ENCODE data around the gene TMEM145.

Gene TMEM145

DNA sequence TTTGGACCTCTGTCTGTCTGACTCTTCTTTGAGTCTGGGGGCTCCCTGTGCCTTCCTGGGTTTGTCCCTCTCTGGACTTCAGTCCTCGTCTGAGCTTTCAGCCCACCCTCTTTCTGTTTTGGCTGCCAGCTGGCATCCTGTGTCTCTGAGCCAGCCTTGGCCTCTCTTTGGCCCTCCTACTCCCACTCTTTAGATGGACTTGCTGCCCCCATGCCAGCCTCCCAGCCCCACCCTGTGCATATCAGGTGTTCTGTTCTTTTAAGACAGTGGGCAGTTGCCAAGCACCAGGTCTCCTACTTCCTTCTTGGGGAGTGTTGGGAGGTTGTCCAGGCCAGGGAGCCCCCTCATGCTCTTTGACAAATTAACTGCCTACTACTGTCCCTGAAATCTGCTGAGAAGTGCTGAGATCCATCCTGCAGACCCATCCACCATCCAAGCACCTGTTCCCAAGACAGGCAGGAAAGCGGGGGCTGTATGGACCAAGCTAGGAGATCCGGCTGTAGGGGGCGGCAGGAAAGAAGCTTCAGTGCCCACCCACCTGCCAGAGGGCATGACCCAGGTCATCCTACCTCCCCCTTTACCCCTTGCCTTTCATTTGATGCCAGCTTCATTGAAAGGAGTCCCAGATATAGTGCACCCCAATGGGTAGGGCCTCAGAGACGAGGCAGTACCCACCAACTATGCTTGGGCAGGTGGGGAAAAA, 34.5 kb upstream of the TMEM145 start:
- DNase-seq = no peak

DNA sequence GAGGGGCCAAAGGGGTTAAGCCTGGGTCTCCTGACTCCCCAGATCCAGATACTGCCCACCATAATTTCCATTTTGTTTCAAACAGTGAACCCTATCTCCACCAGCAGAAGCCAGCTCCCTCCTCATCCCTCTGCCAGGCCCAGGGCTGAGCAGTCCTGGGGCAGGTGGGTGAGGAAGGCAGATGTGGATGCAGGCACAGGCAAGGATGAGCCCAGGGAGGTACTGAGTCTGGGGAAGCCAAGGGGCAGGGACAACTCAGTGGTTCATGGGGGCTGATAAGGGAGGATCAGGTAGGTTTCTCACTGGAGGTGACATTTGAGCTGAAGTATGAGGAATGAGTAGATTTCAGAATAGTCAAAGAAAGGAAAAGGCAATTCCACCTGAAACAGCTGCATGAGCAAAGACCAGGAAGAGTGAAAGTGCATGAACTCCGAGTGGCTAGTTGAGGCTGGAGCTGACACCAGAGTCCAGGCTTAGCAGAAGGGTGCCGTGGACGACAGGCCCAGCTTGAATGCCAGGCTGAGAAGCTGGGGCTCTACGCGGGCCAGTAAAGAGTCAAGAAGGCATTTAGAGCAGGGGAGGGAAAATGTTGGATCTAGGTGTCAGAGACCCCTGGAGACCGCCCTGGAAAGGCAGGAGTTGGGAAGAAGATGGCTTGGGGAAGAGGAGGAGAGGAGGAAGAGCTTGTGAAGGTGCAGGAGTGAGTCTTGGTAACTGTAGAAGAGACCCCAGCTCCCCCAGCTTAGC, 33.8 kb upstream of the TMEM145 start:
- DNase-seq = no peak

DNA sequence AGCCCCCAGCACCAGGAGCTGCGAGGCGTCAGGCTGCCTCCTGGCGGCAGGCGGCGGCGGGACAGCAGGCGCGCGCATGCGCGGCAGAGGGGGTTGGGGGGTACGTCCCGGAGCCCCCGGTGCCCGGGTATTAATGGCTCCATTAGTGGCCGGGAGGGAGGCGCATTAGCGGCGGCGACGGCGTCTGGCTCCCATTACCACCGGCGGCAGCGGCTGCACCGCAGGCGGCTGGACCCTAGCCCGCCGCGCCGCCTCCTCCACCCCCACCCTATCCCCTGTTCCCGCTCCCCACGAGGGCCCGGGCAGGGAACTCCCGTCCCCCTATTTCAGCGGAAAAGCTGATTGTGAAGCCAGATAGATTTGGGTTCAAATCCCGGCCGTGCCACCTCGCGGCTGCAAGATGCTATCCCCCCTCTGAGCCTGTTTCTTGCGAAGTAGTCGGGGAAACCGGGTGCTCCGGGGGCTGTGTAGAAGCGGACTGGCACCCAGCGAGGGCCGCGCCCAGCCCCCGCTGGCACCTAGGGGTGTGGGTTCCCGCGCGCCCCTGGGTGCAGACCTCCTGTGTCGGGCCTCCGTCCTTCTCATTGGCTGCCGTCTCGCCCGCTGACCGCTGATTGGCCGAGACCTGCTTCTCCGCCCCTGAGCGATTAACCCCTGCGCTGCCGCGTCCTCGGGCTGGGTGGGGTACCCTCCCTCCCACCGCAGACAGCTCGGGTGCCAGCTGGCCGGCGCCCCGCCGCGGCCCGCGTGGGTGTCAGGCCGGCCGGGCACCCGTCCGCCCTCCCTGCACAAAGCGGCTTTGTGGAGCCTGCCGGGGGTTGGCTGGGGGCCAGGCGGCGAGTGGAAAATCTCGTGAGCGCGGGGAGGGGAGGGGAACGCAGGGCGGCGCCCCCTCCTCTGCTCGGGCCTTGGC, 33.0 kb upstream of the TMEM145 start:
- no peak for DNase-seq

DNA sequence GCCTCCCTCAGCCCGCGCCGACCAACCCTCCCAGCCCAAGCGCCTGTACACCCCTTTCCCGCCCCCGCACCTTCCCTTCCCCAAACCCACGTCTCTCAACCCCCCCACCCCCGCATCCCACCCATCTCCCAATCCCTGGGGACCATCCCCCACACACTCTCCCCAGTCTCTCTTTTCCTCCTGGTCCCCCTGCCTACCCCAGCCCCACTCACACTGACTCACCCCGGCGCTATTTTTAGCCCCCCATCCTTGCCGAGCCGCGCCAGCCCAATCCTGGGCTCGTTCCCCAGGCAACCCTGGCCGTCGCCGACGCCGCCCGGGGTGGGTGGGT, 32.3 kb upstream of the TMEM145 start:
- DNase-seq = no peak

DNA sequence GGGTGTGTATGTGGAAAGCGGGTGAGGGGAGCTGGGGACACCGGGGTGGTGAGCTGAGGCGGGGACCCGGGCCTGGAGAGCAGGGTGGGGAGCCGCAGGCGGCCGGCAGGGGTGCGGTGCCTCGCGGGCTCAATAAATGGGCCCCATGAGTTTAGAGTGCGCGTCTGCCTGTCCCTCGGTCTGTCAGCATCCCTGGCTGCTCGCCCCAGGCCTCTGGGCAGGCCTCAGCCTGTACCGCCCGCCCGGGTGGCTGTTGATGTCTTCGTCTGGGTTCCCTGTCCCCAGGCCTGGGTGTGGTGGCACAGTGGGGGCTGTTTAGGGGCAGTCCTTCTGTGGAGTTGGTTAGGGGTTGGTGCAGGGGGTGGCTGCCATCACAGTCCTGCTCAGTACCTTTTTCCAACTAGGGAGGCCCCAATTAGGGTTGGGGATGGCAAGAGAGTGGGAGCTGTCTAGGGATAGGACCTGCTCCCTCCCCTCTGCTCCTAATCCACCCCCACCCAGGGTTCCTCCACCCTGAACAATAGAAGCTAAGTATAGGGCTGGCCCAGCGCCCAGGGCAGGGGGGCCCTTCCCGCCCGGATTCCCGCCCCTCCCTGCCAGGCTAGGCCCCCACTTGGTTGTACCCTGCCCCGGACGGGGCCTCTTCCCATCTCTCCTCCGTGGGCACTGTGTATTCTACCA, 31.8 kb upstream of the TMEM145 start:
- DNase-seq = no peak

DNA sequence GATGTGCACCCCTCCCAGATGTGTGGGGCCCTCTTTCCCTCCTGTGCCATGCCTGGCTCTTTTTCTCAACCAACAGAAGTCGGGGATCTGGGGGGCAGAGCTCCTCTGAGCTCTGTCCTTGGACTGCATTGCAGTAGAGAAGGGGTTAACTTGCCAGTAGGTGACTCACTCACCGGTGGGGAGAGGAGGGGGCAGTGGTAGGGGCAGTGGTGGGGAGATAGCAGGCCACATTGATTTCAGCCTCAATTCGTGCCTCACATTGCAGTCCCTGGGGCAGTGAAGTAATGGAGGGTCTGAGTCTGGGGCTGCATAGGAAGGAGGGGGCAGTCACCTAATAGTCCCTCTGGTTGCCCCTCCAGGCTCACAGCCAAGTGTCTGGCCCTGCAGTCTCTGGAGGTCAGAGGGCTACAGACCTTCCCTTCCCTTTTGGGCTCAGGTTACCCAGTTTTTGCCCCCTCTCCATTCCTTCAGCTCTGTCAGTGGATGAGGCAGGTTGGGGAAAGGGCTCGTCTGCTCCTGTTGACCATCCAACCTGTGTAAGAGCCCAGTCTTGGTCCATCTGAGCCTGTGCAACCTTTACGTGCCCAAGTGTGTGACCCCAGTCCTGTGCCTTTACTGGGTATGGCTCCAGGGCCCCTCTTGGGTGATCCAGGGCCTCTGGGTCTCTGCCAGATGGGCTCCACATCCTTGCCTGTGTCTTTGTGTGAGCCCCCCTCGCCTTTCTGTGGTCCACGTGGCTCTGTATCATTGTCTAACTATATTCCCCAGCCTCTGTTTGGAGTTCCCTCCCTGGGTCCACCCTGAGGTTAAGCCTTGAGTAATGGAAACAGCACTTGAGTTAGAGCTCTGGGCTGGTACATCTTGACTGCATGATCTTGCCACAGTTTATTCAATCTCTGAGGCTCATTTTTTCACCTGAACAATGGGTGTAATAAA, 31.0 kb upstream of the TMEM145 start:
- DNase-seq = no peak

DNA sequence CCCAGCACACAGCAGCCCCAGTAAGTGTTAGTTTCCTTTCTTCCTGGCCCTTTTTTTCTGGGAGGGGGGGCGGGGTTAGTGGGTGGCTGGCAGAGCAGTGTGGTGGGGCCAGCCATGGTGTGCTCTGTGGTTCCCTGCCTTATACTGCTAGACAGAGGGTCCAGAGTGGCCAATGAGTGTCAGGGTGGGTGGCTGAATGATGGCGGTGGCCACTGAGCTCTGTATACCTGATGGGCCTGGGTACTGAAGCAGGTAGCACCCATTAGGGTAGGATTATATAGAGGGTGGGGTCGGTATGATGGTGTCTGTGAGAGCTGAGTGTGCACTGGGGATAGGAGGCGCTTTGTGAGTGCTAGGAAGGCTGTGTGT, 30.3 kb upstream of the TMEM145 start:
- DNase-seq = no peak

DNA sequence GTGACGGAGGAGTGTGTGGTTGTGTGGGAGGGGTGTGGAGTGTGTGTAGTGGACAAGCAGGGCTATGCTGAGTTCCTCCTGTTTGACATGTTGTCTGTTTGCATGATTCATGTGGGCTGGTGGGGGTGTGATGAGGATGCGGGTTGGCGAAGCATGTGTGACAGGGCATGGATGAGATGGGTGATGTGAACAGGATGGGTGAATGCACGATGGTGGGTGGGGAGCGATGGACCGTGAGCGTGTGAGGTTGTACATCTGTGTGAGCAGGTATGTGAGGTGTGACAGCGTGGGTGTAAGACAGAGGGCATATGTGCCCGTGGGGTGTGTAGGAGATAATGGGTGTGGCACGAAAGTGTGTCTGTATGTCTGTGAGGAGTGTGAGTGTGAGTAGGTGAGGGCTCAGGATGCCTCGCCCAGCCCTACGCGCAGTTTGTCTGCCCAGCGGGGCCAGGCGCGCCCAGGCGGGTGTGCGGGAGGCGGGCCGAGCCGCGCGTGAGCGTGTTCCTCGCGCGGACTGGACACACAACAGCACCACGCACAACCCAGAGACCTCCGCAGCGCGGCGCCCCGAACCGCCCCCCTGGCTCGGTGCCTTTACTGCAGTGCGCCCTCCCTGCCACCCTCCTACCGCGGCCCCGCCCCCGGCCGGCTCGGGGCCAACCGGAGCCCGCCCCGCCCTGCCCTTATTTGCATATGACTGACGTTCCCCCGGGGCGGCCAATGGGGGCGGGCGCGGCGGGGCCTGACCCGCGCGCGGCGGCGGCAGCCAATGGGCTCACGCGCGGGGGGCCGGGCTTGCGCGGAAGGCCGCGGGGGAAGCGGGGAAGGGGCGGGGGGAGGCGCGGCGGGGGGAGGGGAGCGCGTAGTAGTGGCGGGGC, 29.7 kb upstream of the TMEM145 start:
- DNase-seq = no peak

DNA sequence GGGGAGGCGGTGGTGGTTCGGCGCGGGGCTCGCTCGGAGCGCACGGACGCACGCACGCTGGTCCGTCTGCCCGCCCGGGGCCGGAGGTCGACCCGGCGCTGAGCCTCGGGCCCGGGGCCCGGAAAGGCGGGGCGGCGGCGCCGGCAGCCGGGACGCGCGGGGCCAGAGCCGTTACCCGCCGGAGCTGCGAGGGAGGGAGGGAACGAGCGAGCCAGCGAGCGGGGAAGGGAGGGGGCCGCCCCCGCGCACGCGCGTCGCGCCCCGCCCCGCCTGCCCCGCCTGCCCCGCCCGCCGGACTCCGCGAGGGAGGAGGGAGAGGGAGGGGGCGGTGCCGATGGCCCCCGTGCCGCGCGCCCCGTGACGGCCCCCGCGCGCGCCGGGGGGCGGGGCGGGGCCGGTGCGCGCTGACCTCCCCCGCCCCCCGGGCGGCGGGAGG, 29.0 kb upstream of the TMEM145 start:
- DNase-seq = no peak

DNA sequence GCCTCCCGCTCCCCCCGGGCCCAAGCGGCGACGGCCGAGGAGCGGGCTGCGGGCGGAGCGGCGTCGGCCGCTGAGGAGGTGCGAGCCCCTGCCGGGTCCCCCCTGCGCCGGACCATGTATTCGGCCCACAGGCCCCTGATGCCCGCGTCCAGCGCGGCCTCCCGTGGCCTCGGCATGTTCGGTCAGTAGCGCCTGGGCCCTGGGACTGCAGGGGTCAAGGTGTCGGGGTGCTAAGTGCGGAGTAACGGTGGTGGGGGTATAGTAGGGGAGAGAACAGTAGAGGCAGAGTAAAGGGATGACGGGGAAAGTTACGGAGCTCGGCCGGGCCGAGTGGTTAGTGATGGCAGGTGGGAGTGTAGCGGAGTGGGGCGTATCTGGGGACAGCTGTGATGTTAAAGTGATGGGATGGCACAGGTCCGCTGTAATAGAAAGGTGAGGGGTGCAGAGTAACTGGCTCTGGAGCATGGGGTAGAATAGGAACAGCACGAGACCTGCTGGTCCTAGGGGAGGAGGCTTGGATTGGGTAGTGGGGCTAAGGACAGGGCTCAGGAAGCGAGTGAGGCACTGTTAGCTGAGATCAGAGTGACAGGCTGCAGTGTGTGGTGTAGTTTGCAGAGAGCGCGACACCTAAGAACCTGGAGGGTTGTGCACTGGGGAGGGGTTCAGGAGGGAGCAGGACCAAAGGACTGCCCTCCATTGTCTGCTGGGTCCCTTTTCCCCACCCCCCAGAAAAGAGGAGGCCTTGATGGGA, 28.3 kb upstream of the TMEM145 start:
- DNase-seq = no peak

DNA sequence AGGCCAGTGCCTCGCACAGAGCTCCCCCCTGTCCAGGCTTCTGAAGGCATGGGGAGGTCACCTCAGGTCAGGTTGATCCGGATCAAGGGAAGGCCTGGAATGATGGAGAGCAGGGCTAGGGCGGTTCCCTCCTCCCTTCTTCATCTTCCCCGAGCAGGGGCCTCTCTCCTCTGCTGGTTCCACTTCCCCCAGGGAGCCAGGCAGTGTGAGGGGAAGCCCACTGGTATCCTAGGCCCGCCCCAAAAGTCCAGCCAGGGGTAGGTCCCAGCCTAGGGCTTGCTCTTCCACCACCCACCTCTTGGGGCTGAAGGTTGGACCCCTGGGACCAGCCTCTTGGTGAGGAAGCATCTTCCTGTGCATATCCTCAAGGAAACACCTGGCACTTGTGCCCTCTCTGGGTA, 27.6 kb upstream of the TMEM145 start:
- no peak for DNase-seq

DNA sequence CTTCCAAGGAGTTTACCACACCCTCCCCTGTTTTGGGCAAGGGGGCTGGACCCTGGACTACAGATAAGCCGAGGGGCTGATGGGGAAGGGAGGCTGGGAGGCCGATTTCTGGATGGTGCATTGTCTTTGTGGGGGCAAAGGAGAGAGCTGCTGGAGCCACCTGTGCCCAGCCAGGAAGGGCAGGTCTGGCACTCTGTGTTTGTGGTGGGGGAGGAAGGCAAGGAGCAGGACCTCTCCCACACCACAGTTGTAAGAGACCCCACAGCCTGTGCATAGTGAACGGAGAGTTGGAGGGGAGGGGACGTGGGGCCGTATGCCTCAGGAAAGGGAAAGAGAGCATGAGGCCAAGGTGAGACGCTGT, 27.1 kb upstream of the TMEM145 start:
- DNase-seq = no peak

DNA sequence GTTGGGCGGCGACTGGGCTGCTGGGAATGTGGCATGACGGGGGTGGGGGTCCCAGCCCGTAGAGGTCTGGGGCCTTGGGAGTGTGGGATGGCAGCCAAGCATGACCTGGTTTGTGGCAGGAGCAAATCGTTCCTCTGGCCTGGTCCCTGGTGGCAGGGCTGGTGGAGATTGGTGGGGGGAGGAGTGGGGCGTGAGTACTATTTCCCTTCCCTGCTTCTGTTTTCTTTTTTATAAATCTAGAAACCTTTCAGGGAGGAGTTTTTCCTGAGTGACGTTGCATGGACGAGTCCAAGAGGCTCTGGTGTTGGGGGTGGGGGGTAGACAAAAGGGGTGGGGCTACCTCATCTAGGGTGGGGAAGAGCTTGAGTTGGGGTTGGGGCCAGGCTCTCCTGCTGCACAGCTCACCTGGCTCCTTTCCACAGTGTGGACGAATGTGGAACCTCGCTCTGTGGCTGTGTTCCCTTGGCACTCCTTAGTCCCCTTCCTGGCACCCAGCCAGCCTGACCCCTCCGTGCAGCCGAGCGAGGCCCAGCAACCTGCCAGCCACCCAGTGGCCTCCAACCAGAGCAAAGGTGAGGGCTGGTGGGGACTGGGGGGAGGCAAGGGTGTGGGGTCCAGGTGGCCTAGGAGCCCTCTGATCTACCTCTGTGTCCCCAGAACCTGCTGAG, 26.6 kb upstream of the TMEM145 start:
- no peak for DNase-seq

DNA sequence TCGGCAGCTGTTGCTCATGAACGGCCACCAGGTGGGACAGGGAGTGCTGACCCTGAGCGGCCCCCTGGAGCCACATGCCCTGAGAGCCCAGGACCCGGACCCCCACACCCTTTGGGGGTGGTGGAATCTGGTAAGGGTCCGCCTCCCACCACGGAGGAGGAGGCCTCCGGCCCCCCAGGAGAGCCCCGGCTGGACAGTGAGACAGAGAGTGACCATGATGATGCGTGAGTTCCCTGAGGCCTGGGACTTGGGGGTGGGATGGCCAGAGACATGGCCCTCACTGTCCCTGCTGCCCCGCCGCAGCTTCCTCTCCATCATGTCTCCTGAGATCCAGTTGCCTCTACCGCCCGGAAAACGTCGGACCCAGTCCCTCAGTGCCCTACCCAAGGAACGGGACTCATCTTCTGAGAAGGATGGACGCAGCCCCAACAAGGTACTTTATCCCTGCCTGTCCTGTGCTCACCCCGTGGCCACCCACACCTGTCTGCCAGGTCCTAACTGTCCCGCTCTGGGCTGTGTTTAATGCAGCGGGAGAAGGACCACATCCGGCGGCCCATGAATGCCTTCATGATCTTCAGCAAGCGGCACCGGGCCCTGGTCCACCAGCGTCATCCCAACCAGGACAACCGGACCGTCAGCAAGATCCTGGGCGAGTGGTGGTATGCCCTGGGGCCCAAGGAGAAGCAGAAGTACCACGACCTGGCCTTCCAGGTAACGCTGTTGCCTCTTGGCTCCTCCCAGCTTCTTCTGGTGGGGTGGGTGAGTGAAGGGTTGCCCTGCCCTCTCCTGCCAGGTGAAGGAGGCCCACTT, 25.9 kb upstream of the TMEM145 start:
- no peak for DNase-seq

DNA sequence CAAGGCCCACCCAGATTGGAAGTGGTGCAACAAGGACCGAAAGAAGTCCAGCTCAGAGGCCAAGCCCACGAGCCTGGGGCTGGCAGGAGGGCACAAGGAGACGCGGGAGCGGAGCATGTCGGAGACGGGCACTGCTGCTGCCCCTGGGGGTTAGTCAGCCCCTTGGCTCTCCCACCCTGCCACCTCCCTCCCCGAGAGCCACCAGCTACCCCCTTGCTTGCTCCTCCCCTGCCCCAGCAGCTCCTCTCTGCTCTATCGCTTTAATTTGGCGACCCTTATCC, 25.3 kb upstream of the TMEM145 start:
- no peak for DNase-seq

DNA sequence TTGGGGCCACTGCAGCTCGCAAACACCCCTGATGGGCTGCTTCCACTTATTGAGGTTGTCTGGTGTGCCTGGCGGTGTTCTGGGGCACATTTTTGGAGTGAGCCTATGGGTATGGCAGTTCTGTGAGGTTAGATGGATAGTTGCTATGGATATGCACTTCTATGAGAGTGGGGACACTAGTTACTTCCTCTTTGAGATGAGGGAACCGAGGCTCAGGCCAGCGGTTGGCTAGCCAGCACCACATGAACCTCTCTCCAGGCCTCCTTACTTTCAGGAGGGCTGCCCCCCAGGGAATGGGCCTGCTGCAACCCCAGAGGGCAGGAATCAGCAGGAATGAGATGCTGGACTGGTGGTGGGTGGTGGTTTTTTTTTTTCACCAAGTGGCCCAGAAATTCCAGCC, 24.7 kb upstream of the TMEM145 start:
- DNase-seq = no peak

DNA sequence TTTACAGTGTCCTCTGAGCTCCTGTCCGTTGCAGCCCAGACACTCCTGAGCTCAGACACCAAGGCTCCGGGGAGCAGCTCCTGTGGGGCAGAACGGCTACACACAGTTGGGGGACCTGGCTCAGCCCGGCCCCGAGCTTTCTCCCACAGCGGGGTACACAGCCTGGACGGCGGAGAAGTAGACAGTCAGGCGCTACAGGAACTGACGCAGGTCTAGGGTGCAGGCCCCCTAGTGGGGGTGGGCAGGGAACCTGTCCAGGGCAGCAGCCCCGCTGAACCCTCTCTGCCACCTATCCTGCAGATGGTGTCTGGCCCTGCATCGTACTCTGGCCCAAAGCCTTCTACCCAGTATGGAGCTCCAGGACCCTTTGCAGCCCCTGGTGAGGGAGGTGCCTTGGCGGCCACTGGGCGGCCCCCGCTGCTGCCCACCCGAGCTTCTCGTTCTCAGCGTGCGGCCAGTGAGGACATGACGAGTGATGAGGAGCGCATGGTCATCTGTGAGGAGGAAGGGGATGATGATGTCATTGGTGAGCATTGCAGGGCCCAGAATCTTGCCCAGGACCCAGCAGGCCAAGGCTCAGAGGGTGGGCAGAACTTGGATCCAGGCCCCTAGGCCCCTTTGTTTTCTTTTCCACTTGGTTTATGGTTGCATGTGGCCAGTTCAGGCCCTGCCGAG, 24.1 kb upstream of the TMEM145 start:
- no peak for DNase-seq

DNA sequence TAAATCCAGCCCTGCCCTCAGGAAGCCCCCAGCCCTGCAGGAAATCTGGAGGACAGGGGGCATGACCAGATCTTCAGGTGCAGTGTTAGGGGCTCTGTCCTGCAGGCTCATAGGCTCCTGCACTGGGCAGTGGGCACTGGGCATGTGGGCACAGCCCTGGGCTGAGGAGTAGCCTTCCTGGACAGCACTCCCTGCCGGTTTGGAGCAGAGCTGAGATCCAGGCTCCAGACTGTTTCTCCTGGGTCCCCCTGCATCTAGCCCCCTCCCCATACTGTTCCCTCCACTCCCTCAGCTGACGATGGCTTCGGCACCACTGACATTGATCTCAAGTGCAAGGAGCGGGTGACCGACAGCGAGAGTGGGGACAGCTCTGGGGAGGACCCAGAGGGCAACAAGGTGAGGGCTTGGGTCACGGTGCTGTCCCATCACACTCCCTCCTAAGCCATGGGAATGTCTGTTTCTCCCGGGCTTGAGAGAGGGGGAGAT, 23.5 kb upstream of the TMEM145 start:
- DNase-seq = no peak
